Smooth muscle cell (in vitro differentiated cells): ENCODE results near the gene SPESP1. TPM values are rescaled to one million over a fixed set of nuclear protein-coding genes. Genes with fewer than 3 reads are reported as not detected.
"Not testable (repeated sequence)": the region's sequence is repeated elsewhere in the genome, so short reads cannot be mapped to it uniquely, and the experiment has no call there.

Experiments used
- DNase-seq: peaks from one replicate; lab custom pipeline; 2025; ENCODE audit not compliant: unreplicated experiment; lab: John Stamatoyannopoulos, UW
- H2AFZ ChIP-seq: fragments of 200-600 bp; sonication (generic); 2 replicates; pipeline ENCODE4 v1.6.0; 2016; ENCODE audit warnings: antibody characterized with exemption, low read depth, mild to moderate bottlenecking
- H3F3A ChIP-seq: fragments of 200-600 bp; sonication (generic); 2 replicates; pipeline ENCODE4 v1.6.0; 2017; ENCODE audit warnings: antibody characterized with exemption, low read depth
- H3K27ac ChIP-seq: fragments of 200-600 bp; sonication (generic); 2 replicates; pipeline ENCODE4 v1.5.1; 2016; ENCODE audit warnings: low read depth, mild to moderate bottlenecking
- H3K27me3 ChIP-seq: fragments of 200-600 bp; sonication (generic); 2 replicates; pipeline ENCODE4 v1.6.1; 2016; ENCODE audit warnings: low read depth, mild to moderate bottlenecking
- H3K36me3 ChIP-seq: fragments of 200-600 bp; sonication (generic); 2 replicates; pipeline ENCODE4 v1.5.1; 2016; ENCODE audit warnings: low read depth
- H3K4me1 ChIP-seq: fragments of 200-600 bp; sonication (generic); 2 replicates; pipeline ENCODE4 v1.5.1; 2016; ENCODE audit warnings: low read depth
- H3K4me2 ChIP-seq: fragments of 200-600 bp; sonication (generic); 2 replicates; pipeline ENCODE4 v1.6.0; 2016; ENCODE audit warnings: mild to moderate bottlenecking
- H3K4me3 ChIP-seq: fragments of 200-600 bp; sonication (generic); 2 replicates; pipeline ENCODE4 v1.5.1; 2016; ENCODE audit warnings: mild to moderate bottlenecking
- H3K79me2 ChIP-seq: fragments of 200-600 bp; sonication (generic); 2 replicates; pipeline ENCODE4 v1.6.0; 2016; ENCODE audit warnings: low read depth, mild to moderate bottlenecking
- H3K9ac ChIP-seq: fragments of 200-600 bp; sonication (generic); 2 replicates; pipeline ENCODE4 v1.6.0; 2016; ENCODE audit warnings: low read depth
- H3K9me3 ChIP-seq: fragments of 200-600 bp; sonication (generic); replicated peaks from 2 replicates; pipeline ENCODE4 v1.5.1; 2016; ENCODE audit warnings: low read depth
- H4K20me1 ChIP-seq: fragments of 200-600 bp; sonication (generic); 2 replicates; pipeline ENCODE4 v1.6.0; 2016; ENCODE audit warnings: low read depth
- WGBS: methylation state at CpG from one replicate; pipeline ENCODE4 v1.1.7; 2016; ENCODE audit warnings: low lambda C conversion rate; 5-methylcytosine and 5-hydroxymethylcytosine counted together
- polyA plus RNA-seq: library from polyadenylated mRNA; unstranded; fragments of >200 nt; fragmentation: Nextera tagmentation; extraction: Ambion mirVana; gene quantifications from 2 replicates; pipeline ENCODE4 v1.2.1, GENCODE V29; 2016
- total RNA-seq: library from RNA; depleted of rRNA; stranded (reverse); fragments of >200 nt; gene quantifications from 2 replicates; pipeline ENCODE4 v1.2.3, GENCODE V29; 2014
- TF ChIP-seq, protein P1 (sequence below): fragments of 200-600 bp; sonication (generic); IDR thresholded peaks from 2 replicates; pipeline ENCODE4 v1.5.1; 2017; ENCODE audit warnings: borderline replicate concordance, mild to moderate bottlenecking, antibody characterized with exemption; ENCODE audit not compliant: insufficient read depth, poor library complexity, severe bottlenecking

Gene SPESP1
- total and polyA plus RNA-seq, 2 experiments from 2014 or later, result not detected

DNA sequence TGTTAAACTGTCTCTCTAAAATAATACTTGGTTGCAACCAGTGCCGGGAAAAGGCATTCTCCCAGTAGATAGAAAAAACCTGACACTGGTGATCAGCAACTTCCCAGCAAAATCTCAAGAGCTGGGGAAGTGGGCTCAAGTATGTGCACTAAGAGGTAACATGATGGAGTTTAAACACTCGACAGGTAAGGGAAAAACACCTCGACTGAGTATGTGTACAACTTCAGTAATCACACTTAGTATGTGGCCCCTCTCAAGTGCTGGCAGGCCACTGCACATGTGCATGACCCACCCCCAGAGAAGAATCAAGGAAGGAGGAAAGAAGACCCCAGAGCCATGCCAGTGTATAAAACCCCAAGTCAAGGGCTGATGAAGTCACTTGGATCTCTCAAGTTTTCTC lies 27.4 kb downstream of the SPESP1 start:
- H3K9me3 ChIP-seq, result no peaks in the 10 kb centered on the region
- no peaks in the 10 kb centered on the region for H4K20me1 ChIP-seq
- TF ChIP-seq, protein P1, sequence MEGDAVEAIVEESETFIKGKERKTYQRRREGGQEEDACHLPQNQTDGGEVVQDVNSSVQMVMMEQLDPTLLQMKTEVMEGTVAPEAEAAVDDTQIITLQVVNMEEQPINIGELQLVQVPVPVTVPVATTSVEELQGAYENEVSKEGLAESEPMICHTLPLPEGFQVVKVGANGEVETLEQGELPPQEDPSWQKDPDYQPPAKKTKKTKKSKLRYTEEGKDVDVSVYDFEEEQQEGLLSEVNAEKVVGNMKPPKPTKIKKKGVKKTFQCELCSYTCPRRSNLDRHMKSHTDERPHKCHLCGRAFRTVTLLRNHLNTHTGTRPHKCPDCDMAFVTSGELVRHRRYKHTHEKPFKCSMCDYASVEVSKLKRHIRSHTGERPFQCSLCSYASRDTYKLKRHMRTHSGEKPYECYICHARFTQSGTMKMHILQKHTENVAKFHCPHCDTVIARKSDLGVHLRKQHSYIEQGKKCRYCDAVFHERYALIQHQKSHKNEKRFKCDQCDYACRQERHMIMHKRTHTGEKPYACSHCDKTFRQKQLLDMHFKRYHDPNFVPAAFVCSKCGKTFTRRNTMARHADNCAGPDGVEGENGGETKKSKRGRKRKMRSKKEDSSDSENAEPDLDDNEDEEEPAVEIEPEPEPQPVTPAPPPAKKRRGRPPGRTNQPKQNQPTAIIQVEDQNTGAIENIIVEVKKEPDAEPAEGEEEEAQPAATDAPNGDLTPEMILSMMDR, result no peak
- WGBS, result 89% methylated on average over 3 of the region's 3 CpGs
- H2AFZ ChIP-seq, result no peak overlapping the region
- no peak overlapping the region for H3K27ac ChIP-seq
- no peaks in the 10 kb centered on the region for H3K79me2 ChIP-seq
- H3K27me3 ChIP-seq, result no peaks in the 10 kb centered on the region
- no peak overlapping the region for H3K9ac ChIP-seq
- H3K4me2 ChIP-seq, result no peak overlapping the region
- no peaks in the 10 kb centered on the region for H3K36me3 ChIP-seq
- DNase-seq, result no peak
- no peak overlapping the region for H3K4me3 ChIP-seq
- H3F3A ChIP-seq, result no peaks in the 10 kb centered on the region
- no peaks in the 10 kb centered on the region for H3K4me1 ChIP-seq

DNA sequence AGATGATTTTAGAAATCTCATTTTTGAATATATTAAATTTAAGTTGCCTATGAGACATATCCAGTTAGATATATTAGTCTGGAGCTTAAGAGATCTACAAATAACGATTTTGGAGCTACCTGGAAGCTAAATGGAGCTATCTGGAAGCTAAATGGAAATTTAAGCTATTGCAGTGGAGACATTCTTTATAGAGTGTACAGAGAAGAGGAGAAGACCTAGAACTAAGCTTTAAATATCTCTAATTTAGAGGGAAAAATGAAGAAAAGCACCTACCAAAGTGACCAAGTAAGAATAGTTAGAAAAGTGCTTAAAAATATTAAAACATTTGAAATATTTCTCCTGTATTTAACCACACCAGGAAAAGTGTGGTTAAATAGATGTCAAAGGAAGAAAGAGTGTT lies 28.3 kb downstream of the SPESP1 start:
- WGBS, result 79% methylated on average over 1 of the region's 1 CpG
- Histone ChIP-seq H3K4me2 (no peak overlapping the region), H3K27ac (no peak overlapping the region), H4K20me1 (no peaks in the 10 kb centered on the region), H3K79me2 (no peaks in the 10 kb centered on the region), H3F3A (no peaks in the 10 kb centered on the region), H3K4me3 (no peak overlapping the region), H2AFZ (no peak overlapping the region), H3K9ac (no peak overlapping the region), H3K4me1 (no peaks in the 10 kb centered on the region), H3K27me3 (no peaks in the 10 kb centered on the region), H3K9me3 (no peaks in the 10 kb centered on the region), H3K36me3 (no peaks in the 10 kb centered on the region)
- DNase-seq, result no peak
- TF ChIP-seq, protein P1, result no peak

DNA sequence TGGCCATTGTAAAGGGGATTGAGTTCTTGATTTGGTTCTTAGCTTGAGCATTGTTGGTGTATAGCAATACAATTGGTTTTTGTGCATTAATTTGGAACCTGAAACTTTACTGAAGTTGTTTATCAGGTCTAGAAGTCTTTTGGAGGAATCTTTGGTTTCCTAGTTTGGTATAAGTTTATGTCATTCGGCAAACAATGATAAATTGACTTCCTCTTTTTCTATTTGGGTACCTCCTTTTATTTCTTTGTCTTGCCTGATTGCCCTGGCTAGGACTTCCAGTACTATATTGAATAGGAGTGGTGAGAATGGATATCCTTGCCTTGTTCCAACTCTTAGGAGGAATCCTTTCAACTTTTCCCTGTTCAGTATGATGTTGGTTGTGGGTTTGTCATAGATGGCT lies 32.1 kb downstream of the SPESP1 start:
- H3F3A ChIP-seq, result no peaks in the 10 kb centered on the region
- H3K36me3 ChIP-seq, result no peaks in the 10 kb centered on the region
- H3K27me3 ChIP-seq, result no peaks in the 10 kb centered on the region
- H3K27ac ChIP-seq, result no peak overlapping the region
- no peak overlapping the region for H3K9ac ChIP-seq
- H4K20me1 ChIP-seq, result no peaks in the 10 kb centered on the region
- 83% methylated on average over 1 of the region's 1 CpG for WGBS
- H3K4me1 ChIP-seq, result no peaks in the 10 kb centered on the region
- no peak overlapping the region for H2AFZ ChIP-seq
- TF ChIP-seq, protein P1, result no peak
- no peak for DNase-seq
- no peaks in the 10 kb centered on the region for H3K79me2 ChIP-seq
- no peak overlapping the region for H3K4me3 ChIP-seq
- no peak overlapping the region for H3K4me2 ChIP-seq
- H3K9me3 ChIP-seq, result no peaks in the 10 kb centered on the region

DNA sequence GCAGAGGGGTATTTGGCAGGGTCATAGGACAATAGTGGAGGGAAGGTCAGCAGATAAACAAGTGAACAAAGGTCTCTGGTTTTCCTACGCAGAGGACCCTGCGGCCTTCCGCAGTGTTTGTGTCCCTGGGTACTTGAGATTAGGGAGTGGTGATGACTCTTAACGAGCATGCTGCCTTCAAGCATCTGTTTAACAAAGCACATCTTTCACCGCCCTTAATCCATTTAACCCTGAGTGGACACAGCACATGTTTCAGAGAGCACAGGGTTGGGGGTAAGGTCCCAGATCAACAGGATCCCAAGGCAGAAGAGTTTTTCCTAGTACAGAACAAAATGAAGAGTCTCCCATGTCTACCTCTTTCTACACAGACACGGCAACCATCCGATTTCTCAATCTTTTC lies 33.4 kb downstream of the SPESP1 start:
- not testable (repeated sequence) for H3K27ac ChIP-seq, DNase-seq, H3K4me2 ChIP-seq, H3F3A ChIP-seq, H2AFZ ChIP-seq, H3K4me3 ChIP-seq, H3K79me2 ChIP-seq, H3K36me3 ChIP-seq, H3K27me3 ChIP-seq, H4K20me1 ChIP-seq, H3K4me1 ChIP-seq, H3K9me3 ChIP-seq, H3K9ac ChIP-seq
- 78% methylated on average over 7 of the region's 7 CpGs for WGBS
